BJ (cell line): Measurements from ENCODE around the gene COL4A1. TPM values are rescaled to one million over a fixed set of nuclear protein-coding genes. Genes with fewer than 3 reads are reported as not detected.

Experiments
- CTCF ChIA-PET: fragments of 350-600 bp; formaldehyde crosslinking; extraction: SDS; loops from one replicate; lab custom pipeline; 2021; ENCODE audit warnings: antibody characterized with exemption, inconsistent platforms; lab: Yijun Ruan, JAX
- POLR2A ChIA-PET: fragments of 300-600 bp; sonication (Branson Sonifier 250); formaldehyde crosslinking; extraction: SDS; loops from one replicate; lab custom pipeline; 2021; ENCODE audit warnings: antibody characterized with exemption; lab: Charles Lee
- DNase-seq: peaks from one replicate; pipeline ENCODE4 v3.0.0-alpha.2; 2011; ENCODE audit warnings: low read depth
- H3K27me3 ChIP-seq: 2 replicates; pipeline ENCODE4 v1.6.0; 2011; ENCODE audit warnings: low read length; ENCODE audit not compliant: control insufficient read depth, insufficient read depth
- H3K36me3 ChIP-seq: 2 replicates; pipeline ENCODE4 v1.5.1; 2011; ENCODE audit warnings: low read length; ENCODE audit not compliant: control insufficient read depth, insufficient read depth
- H3K4me3 ChIP-seq: 2 replicates; pipeline ENCODE4 v1.5.1; 2011; ENCODE audit warnings: low read depth, mild to moderate bottlenecking, control low read depth, low read length
- CTCF ChIP-seq: IDR thresholded peaks from 2 replicates; pipeline ENCODE4 v1.5.1; 2011; ENCODE audit warnings: low read depth, mild to moderate bottlenecking, control low read depth, inconsistent platforms, low read length, moderate library complexity; ENCODE audit not compliant: insufficient read depth
- polyA plus RNA-seq: library from polyadenylated mRNA; depleted of rRNA; stranded (reverse); fragments of >200 nt; gene quantifications from 2 replicates; pipeline ENCODE4 v1.2.3, GENCODE V29; 2011

COL4A1 gene
- polyA plus RNA-seq, 1 experiment, result 375 TPM

- CTCF ChIA-PET, result interaction anchor here (1.6 kb wide), 1 partner anchor 23 kb away, joined by 4 read pairs; no protein-coding TSS in a partner anchor
- Histone ChIP-seq H3K36me3 (no peaks in the 10 kb centered on the region), H3K27me3 (no peaks in the 10 kb centered on the region), H3K4me3 (no peak overlapping the region)
- POLR2A ChIA-PET, result no interaction called here
- DNase-seq, result no peak
- TF ChIP-seq CTCF, result no peak
Observed at GRCh38 chr13:110125157-110125556, 181.8 kb downstream of the COL4A1 start.

- DNase-seq, result no peak
Observed at GRCh38 chr13:110124201-110124940, 182.6 kb downstream of the COL4A1 start.

GRCh38 chr13:110123041-110123809 is 183.7 kb downstream of the COL4A1 start:
- Histone ChIP-seq H3K27me3 (no peaks in the 10 kb centered on the region), H3K4me3 (no peak overlapping the region), H3K36me3 (no peaks in the 10 kb centered on the region)
- ChIA-PET CTCF (interaction anchor here (0.7 to 1.2 kb wide), 2 partner anchors 15 to 30 kb away, joined by 3 read pairs; no protein-coding TSS in a partner anchor), POLR2A (no interaction called here)
- TF ChIP-seq CTCF, result no peak
- DNase-seq, result no peak

More at GRCh38 chr13:110124201-110124940, 182.6 kb downstream of the COL4A1 start:
- Histone ChIP-seq H3K27me3 (no peaks in the 10 kb centered on the region), H3K36me3 (no peaks in the 10 kb centered on the region), H3K4me3 (no peak overlapping the region)
- no peak for TF ChIP-seq CTCF
- ChIA-PET CTCF (interaction anchor here (1.2 kb wide), 1 partner anchor 14 kb away, joined by 3 read pairs; no protein-coding TSS in a partner anchor), POLR2A (no interaction called here)

GRCh38 chr13:110121422-110122083 is 185.4 kb downstream of the COL4A1 start:
- H3K36me3 ChIP-seq, result no peaks in the 10 kb centered on the region
- DNase-seq, result no peak
- no peak overlapping the region for H3K4me3 ChIP-seq
- ChIA-PET CTCF (no interaction called here), POLR2A (no interaction called here)
- H3K27me3 ChIP-seq, result no peaks in the 10 kb centered on the region
- no peak for TF ChIP-seq CTCF
